NB4 (cell line): ENCODE results near the gene TMEM178B.

Source experiments
- DNase-seq: peaks from one replicate; pipeline ENCODE4 v3.0.0; 2010; ENCODE audit warnings: low read depth
- H3K4me3 ChIP-seq: one replicate; pipeline ENCODE4 v1.5.1; 2011; ENCODE audit warnings: mild to moderate bottlenecking, low read depth, low read length, moderate library complexity
- MAX ChIP-seq: IDR thresholded peaks from 2 replicates; pipeline ENCODE4 v1.6.1; 2011; ENCODE audit warnings: low read depth, low read length
- MYC ChIP-seq: IDR thresholded peaks from 2 replicates; pipeline ENCODE4 v1.6.1; 2011; ENCODE audit warnings: low read depth, low read length
- POLR2A ChIP-seq: IDR thresholded peaks from 2 replicates; pipeline ENCODE4 v1.6.1; 2011; ENCODE audit warnings: mild to moderate bottlenecking; ENCODE audit not compliant: insufficient read length; ENCODE audit errors: extremely low read depth
- TF ChIP-seq, protein P1 (sequence below): IDR thresholded peaks from one replicate; pipeline ENCODE4 v1.5.1; 2012; ENCODE audit warnings: low read depth, low read length

The TMEM178B gene

DNA sequence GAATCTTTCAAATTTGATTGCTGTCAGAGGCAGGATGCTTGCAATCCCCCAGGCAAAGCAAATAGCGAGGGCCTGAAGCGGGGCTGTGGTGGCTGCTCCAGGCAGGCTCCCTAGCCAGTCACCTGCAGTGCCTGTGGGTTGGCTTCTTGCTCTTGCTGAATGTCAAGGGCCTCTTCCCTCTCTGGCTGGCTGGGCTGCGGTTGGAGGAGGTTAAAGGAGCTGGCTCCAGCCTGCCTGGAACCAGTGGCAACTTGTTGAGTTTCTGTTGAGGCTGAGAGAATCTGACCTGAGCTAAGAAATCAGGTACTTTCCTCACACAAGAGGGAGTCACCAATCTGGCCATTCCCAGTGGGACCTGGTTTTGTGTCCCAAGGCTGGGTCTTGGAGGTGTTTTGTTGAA lies 134.7 kb downstream of the TMEM178B start:
- TF ChIP-seq MAX (no peak), POLR2A (no peak)
- TF ChIP-seq, protein P1, sequence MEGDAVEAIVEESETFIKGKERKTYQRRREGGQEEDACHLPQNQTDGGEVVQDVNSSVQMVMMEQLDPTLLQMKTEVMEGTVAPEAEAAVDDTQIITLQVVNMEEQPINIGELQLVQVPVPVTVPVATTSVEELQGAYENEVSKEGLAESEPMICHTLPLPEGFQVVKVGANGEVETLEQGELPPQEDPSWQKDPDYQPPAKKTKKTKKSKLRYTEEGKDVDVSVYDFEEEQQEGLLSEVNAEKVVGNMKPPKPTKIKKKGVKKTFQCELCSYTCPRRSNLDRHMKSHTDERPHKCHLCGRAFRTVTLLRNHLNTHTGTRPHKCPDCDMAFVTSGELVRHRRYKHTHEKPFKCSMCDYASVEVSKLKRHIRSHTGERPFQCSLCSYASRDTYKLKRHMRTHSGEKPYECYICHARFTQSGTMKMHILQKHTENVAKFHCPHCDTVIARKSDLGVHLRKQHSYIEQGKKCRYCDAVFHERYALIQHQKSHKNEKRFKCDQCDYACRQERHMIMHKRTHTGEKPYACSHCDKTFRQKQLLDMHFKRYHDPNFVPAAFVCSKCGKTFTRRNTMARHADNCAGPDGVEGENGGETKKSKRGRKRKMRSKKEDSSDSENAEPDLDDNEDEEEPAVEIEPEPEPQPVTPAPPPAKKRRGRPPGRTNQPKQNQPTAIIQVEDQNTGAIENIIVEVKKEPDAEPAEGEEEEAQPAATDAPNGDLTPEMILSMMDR: no peak
- H3K4me3 ChIP-seq: no peak overlapping the region
- DNase-seq: no peak

- no peak overlapping the region for H3K4me3 ChIP-seq
- DNase-seq: no peak
- TF ChIP-seq MAX: no peak
- TF ChIP-seq POLR2A: no peak
- TF ChIP-seq MYC: no peak
- TF ChIP-seq, protein P1: no peak
These were observed 135.6 kb downstream of the TMEM178B start for GRCh38 chr7:141209454-141209853.

DNA sequence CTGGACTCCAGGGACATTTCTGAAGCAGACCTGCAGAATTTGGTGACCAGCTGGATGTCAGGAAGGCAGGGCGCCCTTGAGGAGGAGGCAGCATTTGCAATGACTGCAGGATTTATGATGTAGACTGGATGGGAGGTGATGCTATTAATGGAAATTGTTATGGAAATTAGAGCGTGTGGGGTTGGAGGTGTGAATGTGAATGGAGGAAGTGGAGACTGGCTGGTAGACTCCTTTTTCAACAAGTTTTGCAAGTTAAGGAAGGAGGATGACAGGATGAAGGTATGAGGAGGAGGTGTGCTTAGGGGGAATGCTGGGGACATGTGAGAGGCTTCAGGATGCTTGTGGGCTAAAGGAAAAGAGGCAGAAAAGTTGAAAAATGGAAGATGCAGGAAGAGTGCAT lies 137.0 kb downstream of the TMEM178B start:
- H3K4me3 ChIP-seq: no peak overlapping the region
- no peak for TF ChIP-seq POLR2A
- TF ChIP-seq, protein P1: no peak
- TF ChIP-seq MAX: no peak
- no peak for TF ChIP-seq MYC
- DNase-seq: no peak

- no peak for DNase-seq
- no peak overlapping the region for H3K4me3 ChIP-seq
- TF ChIP-seq MAX (no peak), POLR2A (no peak), MYC (no peak)
- TF ChIP-seq, protein P1: no peak
These were observed 139.4 kb downstream of the TMEM178B start for GRCh38 chr7:141213226-141213625.

GRCh38 chr7:141217938-141218337 lies 144.1 kb downstream of the TMEM178B start:
- no peak overlapping the region for H3K4me3 ChIP-seq
- no peak for TF ChIP-seq MYC
- no peak for TF ChIP-seq MAX
- no peak for TF ChIP-seq POLR2A
- DNase-seq: no peak

GRCh38 chr7:141218941-141219340 lies 145.1 kb downstream of the TMEM178B start:
- no peak overlapping the region for H3K4me3 ChIP-seq
- no peak for DNase-seq
- TF ChIP-seq MYC: no peak
- no peak for TF ChIP-seq POLR2A

DNA sequence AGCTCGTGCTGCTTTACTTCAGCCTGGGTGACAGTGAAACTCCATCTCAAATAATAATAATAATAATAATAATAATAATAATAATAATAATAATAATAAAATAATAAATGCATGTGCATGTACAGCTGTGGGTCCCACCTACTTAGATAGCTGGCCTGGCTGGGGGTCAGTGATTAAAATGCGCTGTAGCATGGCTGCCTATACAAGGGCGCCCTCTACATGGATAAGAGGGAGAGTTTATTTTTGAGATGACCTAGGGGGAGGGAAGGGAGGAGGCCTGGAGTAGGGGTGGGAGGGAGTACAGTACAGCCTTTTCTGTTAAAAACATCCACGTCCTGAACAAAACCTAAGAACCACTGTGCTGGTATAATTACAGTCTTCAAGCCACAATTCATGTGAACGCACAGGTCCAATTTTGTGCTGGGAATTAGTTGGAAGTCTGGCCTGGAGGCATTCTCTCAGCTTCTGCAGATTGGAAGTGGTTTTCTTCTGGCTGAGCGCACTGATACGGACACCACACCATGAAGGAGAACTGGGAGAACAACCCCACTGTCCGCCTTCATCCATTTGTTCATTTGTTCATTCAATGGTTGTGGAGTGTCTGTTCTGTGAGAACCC lies 146.5 kb downstream of the TMEM178B start:
- peak; percentile 38 for DNase-seq
- TF ChIP-seq MYC: no peak
- TF ChIP-seq, protein P1: peak; percentile 21
- no peak for TF ChIP-seq MAX
- no peak for TF ChIP-seq POLR2A

More for the DNA sequence above, 146.5 kb downstream of the TMEM178B start:
- no peak overlapping the region for H3K4me3 ChIP-seq
